ENCODE data around the gene KIRREL1. TPM values are rescaled to one million over a fixed set of nuclear protein-coding genes. Genes with fewer than 3 reads are reported as not detected.

Gene KIRREL1
- total and polyA plus RNA-seq, 2 of the 13 experiments (the other 11 are each of a cell fraction or from before 2014, with no cell fraction given), result 0.02 to 0.03 TPM

- H3K4me1 ChIP-seq (ENCODE audit: insufficient read depth, low read length), result no peaks in the 10 kb centered on the region
- no peak for FAIRE-seq
- no peaks in the 10 kb centered on the region for H3K9me3 ChIP-seq (ENCODE audit: low read length)
- in situ Hi-C loops (cut with HindIII; ENCODE audit: extremely low pct_ligation_motif_present, low pct_unique_long_range_greater_than_20kb) (no loop called here), intact Hi-C loops (cut with micrococcal nuclease; ENCODE audit: unreplicated experiment) (no loop called here)
- DNase-seq (ENCODE audit: low spot score), result no peak
- no peak overlapping the region for H3K4me2 ChIP-seq (ENCODE audit: low read depth, low read length)
- no peaks in the 10 kb centered on the region; a peak in 1 of 5 replicates for H3K27me3 ChIP-seq (ENCODE audit: control insufficient read depth in 1 of 2, insufficient read depth in 2 of 2, low read length in 2 of 2)
- no peak for TF ChIP-seq NFRKB (IDR thresholded peaks at IDR 0.05)
- no peak for TF ChIP-seq ZNF343 (CRISPR knock-in tag; IDR thresholded peaks at IDR 0.05)
- no peak for TF ChIP-seq SAP130 (CRISPR knock-in tag; IDR thresholded peaks at IDR 0.05; ENCODE audit: low read depth)
- no peak for TF ChIP-seq NR2F6 (IDR thresholded peaks at IDR 0.05)
- TF ChIP-seq NR2F6 (CRISPR knock-in tag; IDR thresholded peaks at IDR 0.05), result no peak
- no peak for TF ChIP-seq HMGXB4 (CRISPR knock-in tag; IDR thresholded peaks at IDR 0.05; ENCODE audit: borderline replicate concordance in 1 of 2, low read depth in 1 of 2)
- no peak for TF ChIP-seq ZNF891 (CRISPR knock-in tag; IDR thresholded peaks at IDR 0.05)
- TF ChIP-seq ZNF879 (CRISPR knock-in tag; IDR thresholded peaks at IDR 0.05), result no peak
- no peak for TF ChIP-seq HNF4G (IDR thresholded peaks at IDR 0.05; ENCODE audit: borderline replicate concordance, low read depth, low read length)
- TF ChIP-seq HNF4G (CRISPR knock-in tag; IDR thresholded peaks at IDR 0.05; ENCODE audit: borderline replicate concordance, low read depth), result no peak
- no peak for TF ChIP-seq HNRNPH1 (optimal IDR thresholded peaks at IDR 0.05; ENCODE audit: low read depth, low read length)
- TF ChIP-seq ZSCAN22 (CRISPR knock-in tag; IDR thresholded peaks at IDR 0.05), result no peak
- no peak for TF ChIP-seq EZH2 (conservative IDR thresholded peaks at IDR 0.05; ENCODE audit: low read depth, low read length)
- TF ChIP-seq HDAC6 (IDR thresholded peaks at IDR 0.05; ENCODE audit: low read depth, low read length), result no peak
- TF ChIP-seq FOXC1 (CRISPR knock-in tag; IDR thresholded peaks at IDR 0.05; ENCODE audit: borderline replicate concordance), result no peak
- TF ChIP-seq POLR2G (IDR thresholded peaks at IDR 0.05; ENCODE audit: low read depth, low read length), result no peak
- TF ChIP-seq CENPT (CRISPR knock-in tag; IDR thresholded peaks at IDR 0.05; ENCODE audit: low read depth), result no peak
- TF ChIP-seq HES4 (CRISPR knock-in tag; IDR thresholded peaks at IDR 0.05; ENCODE audit: borderline replicate concordance), result no peak
- no peak for TF ChIP-seq CBX2 (IDR thresholded peaks at IDR 0.05; ENCODE audit: low read depth, low read length)
- no peak for TF ChIP-seq CBX2 (CRISPR knock-in tag; IDR thresholded peaks at IDR 0.05; ENCODE audit: low read depth)
- TF ChIP-seq NPAS2 (CRISPR knock-in tag; IDR thresholded peaks at IDR 0.05; ENCODE audit: borderline replicate concordance), result no peak
- TF ChIP-seq ZNF225 (CRISPR knock-in tag; IDR thresholded peaks at IDR 0.05), result no peak
- no peak overlapping the region for H3K4me3 ChIP-seq (replicated peaks in 1 of 3; ENCODE audit: insufficient read depth in 1 of 3, low read depth in 2 of 3, low read length in 3 of 3)
- no peak overlapping the region for H2AFZ ChIP-seq (ENCODE audit: low read length)
- H3K27ac ChIP-seq (ENCODE audit: extremely low read length, insufficient read depth, low read length), result no peak overlapping the region
- ChIA-PET POLR2A (no interaction called here), CTCF (ENCODE audit: low intra/inter-chr PET ratio, low total read pairs) (no interaction called here)
- 53% methylated on average over 14 of the region's 14 CpGs for WGBS (ENCODE audit: low lambda C conversion rate)
- H3K36me3 ChIP-seq (replicated peaks in 1 of 2; ENCODE audit: control insufficient read depth in 1 of 2, insufficient read depth in 2 of 2, low read length in 2 of 2), result no peaks in the 10 kb centered on the region
- no peak overlapping the region for H3K9ac ChIP-seq (ENCODE audit: insufficient read depth, low read depth, low read length)
- no peaks in the 10 kb centered on the region; the same call in 1 of the 2 replicates for H4K20me1 ChIP-seq (ENCODE audit: insufficient read depth, low read length)
- no peak for ATAC-seq
- no peaks in the 10 kb centered on the region for H3K79me2 ChIP-seq (ENCODE audit: insufficient read depth, low read length)
- BruUV-seq (replicated peaks), result no TSS peak
These were observed 77.7 kb downstream of the KIRREL1 start for GRCh38 chr1:158071138-158071537.

All from HepG2 (cell line).